Activated naive CD4-positive, alpha-beta T cell treated with anti-CD3 and anti-CD28 coated beads for 36 hours (primary cell): ENCODE results near the gene SLC25A38. TPM values are rescaled to one million over a fixed set of nuclear protein-coding genes. Genes with fewer than 3 reads are reported as not detected.

ENCODE experiments used
- CTCF ChIA-PET: fragments of 350-600 bp; sonication (Branson Sonifier 250); formaldehyde crosslinking; loops from one replicate; lab custom pipeline; 2021; ENCODE audit warnings: antibody characterized with exemption; lab: Charles Lee
- DNase-seq: peaks from one replicate; pipeline ENCODE4 v3.0.0-alpha.2; 2020
- H3K27ac Mint-ChIP-seq: one replicate; pipeline ENCODE4 v1.8.0; 2021; ENCODE audit warnings: mild to moderate bottlenecking, mixed read lengths
- H3K27me3 Mint-ChIP-seq: one replicate; pipeline ENCODE4 v1.8.0; 2021; ENCODE audit warnings: low read depth, mixed read lengths
- H3K36me3 Mint-ChIP-seq: one replicate; pipeline ENCODE4 v1.8.0; 2021; ENCODE audit warnings: low read depth, mixed read lengths
- H3K4me1 Mint-ChIP-seq: one replicate; pipeline ENCODE4 v1.8.0; 2021; ENCODE audit warnings: low read depth, mixed read lengths
- H3K4me3 Mint-ChIP-seq: one replicate; pipeline ENCODE4 v1.8.0; 2021; ENCODE audit warnings: mild to moderate bottlenecking, moderate library complexity, mixed read lengths
- H3K9me3 Mint-ChIP-seq: one replicate; pipeline ENCODE4 v1.8.0; 2021; ENCODE audit warnings: mixed read lengths
- intact Hi-C: fragments of 100-400 bp; cut with micrococcal nuclease; formaldehyde crosslinking; loops from one replicate; pipeline ENCODE4 v1.15.1; 2023
- total RNA-seq, 2 experiments: library from RNA; stranded (reverse); gene quantifications; one replicate each; pipeline ENCODE4 v1.2.3, GENCODE V29; 2021

The SLC25A38 gene
- total RNA-seq, 2 experiments from 2014 or later: 20.9 to 21.0 TPM

GRCh38 chr3:39445927-39446326, 62.8 kb downstream of the SLC25A38 start:
- DNase-seq: no peak
- Mint-ChIP-seq H3K27ac (no peak overlapping the region), H3K27me3 (no peaks in the 10 kb centered on the region), H3K4me1 (no peaks in the 10 kb centered on the region), H3K4me3 (no peak overlapping the region), H3K36me3 (no peaks in the 10 kb centered on the region), H3K9me3 (no peaks in the 10 kb centered on the region)
- CTCF ChIA-PET: interaction anchor here (0.7 to 4.5 kb wide), 8 partner anchors 24 to 733 kb away, joined by 3 to 59 read pairs (median 4); no protein-coding TSS in a partner anchor
- intact Hi-C loops: loop anchor here (2.0 kb wide), 1 partner anchor 545 kb away; no protein-coding TSS in a partner anchor

GRCh38 chr3:39446444-39446843, 63.3 kb downstream of the SLC25A38 start:
- H3K36me3 Mint-ChIP-seq: no peaks in the 10 kb centered on the region
- H3K9me3 Mint-ChIP-seq: no peaks in the 10 kb centered on the region
- no peaks in the 10 kb centered on the region for H3K4me1 Mint-ChIP-seq
- no peak for DNase-seq
- H3K27ac Mint-ChIP-seq: no peak overlapping the region
- CTCF ChIA-PET: interaction anchor here (0.7 to 4.5 kb wide), 14 partner anchors 13 to 732 kb away, joined by 3 to 59 read pairs (median 5); no protein-coding TSS in a partner anchor
- H3K27me3 Mint-ChIP-seq: no peaks in the 10 kb centered on the region
- no peak overlapping the region for H3K4me3 Mint-ChIP-seq
- intact Hi-C loops: loop anchor here (2.0 kb wide), 1 partner anchor 544 kb away; no protein-coding TSS in a partner anchor

Other genes starting within 250 kb of the SLC25A38 start
- gene CSRNP1, start 229.8 kb upstream of the SLC25A38 start, total RNA-seq: 10 to 100 TPM; 66.5 to 71.0 TPM
- gene XIRP1, start 190.8 kb upstream of the SLC25A38 start, total RNA-seq: under 1 TPM; 0.62 to 0.72 TPM
- gene CX3CR1, start 103.3 kb upstream of the SLC25A38 start, total RNA-seq: not detected
- gene CCR8, start 53.7 kb upstream of the SLC25A38 start, total RNA-seq: not detected
- 1,000 to 10,000 TPM; 3,309 to 3,414 TPM for gene RPSA, start 23.4 kb downstream of the SLC25A38 start, total RNA-seq
- not detected for gene MOBP, start 84.3 kb downstream of the SLC25A38 start, total RNA-seq